AG09319 (cell line): Measurements from ENCODE around the gene ZNF358.

Experiments
- DNase-seq: peaks from one replicate; pipeline ENCODE4 v3.0.0-alpha.2; 2010; ENCODE audit warnings: low read depth; ENCODE audit errors: extremely low read depth
- TF ChIP-seq, protein P1 (sequence below): IDR thresholded peaks from 2 replicates; pipeline ENCODE4 v1.5.1; 2011; ENCODE audit warnings: low read depth, mild to moderate bottlenecking, inconsistent platforms, low read length, moderate library complexity

ZNF358 gene

DNA sequence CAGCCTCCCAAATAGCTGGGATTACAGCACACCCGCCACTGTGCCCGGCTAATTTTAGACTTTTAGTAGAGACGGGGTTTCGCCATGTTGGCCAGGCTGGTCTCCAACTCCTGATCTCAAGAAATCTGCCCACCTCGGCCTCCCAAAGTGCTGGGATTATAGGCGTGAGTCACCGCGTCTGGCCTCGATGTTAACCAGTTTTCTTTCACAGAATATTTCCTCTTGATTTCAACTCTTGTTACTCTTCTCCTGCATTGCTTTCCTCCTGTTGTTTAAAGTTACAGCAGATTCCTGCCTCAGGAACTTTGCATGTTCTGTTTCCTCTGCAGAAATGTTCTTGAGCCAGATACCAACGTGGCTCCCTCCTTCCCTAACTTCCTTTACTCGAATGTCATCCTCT, 23.3 kb upstream of the ZNF358 start:
- no peak for DNase-seq

DNA sequence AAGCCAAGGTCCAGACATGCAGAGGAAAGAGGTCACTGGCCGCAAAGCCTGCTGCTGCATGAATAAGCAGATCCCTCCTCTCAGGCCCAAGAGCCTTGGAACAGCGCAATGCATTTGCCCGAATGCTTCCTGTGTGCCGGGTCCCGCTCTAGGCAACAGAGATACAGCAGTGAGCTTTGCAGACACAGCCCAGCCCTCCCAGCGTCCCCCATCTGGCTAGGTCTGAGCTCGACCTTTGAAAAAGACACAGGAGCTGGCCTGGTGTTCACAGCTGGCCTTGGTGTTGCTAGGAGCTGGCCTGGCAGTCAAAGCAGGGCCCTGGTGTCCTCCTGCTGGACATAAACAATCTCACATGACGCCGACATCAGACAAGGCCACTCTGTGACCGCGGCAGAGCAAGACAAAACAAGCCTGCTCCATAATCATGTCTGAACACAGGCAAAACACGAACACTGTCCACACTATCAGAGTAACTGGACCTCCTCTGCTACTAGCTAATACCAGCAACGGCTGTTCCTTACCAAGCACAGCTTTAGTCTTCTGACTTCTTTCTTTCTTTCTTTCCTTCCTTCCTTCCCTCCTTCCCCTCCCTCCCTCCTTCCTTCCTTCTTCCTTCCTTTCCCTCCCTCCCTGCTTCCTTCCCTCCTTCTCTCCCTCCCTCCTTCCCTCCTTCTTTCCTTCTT, 21.3 kb upstream of the ZNF358 start:
- no peak for DNase-seq
- TF ChIP-seq, protein P1, sequence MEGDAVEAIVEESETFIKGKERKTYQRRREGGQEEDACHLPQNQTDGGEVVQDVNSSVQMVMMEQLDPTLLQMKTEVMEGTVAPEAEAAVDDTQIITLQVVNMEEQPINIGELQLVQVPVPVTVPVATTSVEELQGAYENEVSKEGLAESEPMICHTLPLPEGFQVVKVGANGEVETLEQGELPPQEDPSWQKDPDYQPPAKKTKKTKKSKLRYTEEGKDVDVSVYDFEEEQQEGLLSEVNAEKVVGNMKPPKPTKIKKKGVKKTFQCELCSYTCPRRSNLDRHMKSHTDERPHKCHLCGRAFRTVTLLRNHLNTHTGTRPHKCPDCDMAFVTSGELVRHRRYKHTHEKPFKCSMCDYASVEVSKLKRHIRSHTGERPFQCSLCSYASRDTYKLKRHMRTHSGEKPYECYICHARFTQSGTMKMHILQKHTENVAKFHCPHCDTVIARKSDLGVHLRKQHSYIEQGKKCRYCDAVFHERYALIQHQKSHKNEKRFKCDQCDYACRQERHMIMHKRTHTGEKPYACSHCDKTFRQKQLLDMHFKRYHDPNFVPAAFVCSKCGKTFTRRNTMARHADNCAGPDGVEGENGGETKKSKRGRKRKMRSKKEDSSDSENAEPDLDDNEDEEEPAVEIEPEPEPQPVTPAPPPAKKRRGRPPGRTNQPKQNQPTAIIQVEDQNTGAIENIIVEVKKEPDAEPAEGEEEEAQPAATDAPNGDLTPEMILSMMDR, result no peak

More for the DNA sequence above, 23.3 kb upstream of the ZNF358 start:
- TF ChIP-seq, protein P1, result no peak

DNA sequence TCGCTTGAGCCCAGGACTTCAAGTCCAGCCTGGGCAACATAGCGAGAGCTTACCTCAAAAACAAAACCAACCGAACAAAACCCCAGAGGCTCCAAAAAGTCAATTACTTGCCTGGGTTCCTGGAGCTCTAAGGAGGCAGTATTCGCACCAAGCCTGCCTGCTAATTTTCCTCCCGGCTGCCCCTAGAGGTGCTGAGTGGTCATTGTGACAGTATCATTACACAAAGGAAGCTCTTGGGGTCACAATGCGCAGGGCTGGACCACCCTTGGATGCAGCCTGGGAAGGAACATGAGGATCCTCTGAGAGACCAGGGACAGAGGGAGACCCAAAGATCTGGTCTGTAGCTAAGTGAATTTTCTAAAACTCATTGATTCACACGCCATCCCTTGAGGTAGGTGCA, 18.6 kb upstream of the ZNF358 start:
- TF ChIP-seq, protein P1, result peak; percentile 33
- DNase-seq, result no peak

DNA sequence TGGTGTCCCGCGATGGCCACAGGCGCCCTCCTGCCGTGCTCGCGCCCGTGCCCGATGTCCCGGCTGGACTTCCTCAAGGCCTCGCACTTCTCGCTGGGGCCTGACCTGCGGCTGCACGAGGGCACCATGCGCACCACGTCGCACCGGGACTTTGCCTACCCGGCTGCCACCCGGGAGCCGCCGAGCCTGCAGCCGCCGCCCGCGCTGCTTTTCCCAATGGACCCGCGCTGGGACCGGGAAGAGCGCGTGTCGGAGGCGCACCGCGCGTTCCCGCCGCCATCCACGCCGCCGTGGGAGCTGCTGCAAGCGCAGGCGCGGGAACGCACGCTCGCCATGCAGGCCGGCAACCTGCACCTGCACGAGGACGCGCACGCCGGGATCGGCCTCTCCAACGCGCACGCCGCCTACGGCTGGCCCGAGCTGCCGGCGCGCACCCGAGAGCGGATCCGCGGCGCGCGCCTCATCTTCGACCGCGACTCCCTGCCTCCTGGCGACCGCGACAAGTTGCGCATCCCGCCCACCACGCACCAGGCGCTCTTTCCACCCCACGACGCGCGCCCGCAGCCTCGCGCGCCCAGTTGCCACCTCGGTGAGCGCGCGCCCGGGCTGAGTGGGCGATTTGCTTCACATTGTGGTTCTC, 15.0 kb upstream of the ZNF358 start:
- TF ChIP-seq, protein P1, result no peak
- DNase-seq, result no peak

DNA sequence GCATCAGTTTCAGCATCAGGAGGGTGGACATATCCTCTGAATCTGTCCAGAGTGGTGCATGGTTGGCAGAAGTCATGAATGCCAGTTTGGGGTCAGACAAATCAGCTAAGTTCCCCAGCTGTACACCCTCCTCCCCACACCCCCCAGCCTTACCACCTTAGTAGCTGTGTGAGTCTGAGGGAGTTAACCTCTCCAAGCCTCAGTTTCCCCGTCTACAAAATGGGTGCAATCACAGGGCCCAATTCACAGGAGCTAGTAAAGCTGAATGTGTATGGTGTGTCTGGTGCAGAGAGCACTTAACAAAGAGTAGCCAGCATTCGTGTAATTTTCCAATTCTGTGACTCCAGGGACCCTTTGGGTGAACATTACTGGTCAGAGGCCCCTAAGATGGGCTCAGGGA, 13.4 kb upstream of the ZNF358 start:
- TF ChIP-seq, protein P1, result no peak
- DNase-seq, result no peak

DNA sequence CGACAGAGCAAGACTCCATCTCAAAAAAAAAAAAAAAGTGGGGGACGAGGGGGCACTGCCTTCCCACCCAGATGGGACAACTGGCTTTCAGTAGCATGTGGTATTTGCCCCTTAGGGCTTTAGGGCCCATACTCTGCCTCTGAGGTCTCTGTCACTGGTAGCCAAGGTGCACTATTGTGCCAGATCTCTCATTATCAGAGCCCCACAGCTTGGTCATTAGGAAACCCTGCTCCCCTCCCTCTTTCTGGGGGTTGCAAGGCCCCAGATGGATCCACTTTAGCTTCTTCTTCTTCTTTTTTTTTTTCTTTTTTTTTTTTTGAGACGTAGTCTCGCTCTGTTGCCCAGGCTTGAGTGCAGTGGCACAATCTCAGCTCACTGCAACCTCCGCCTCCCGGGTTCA, 11.2 kb upstream of the ZNF358 start:
- TF ChIP-seq, protein P1, result no peak
- no peak for DNase-seq

DNA sequence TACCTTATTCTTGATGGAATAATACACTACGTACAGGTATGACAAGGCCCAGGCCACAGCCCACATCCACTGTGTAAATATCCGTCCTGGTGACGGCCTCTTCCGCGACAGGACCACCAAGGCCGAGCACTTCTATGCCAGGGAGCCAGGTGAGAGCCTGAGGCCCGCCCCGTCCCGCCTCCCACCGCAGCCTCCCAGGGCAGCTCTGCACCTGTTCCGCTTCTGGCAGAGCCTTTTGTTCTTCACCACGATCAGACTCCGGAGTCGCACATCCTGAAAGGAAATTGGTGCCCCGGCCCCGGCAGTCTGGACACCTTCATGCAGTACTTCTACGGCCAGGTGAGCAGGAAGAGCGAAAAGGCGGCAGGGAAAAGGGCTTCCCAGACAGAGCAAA, 10.6 kb upstream of the ZNF358 start:
- DNase-seq, result no peak

More for the DNA sequence above, 10.6 kb upstream of the ZNF358 start:
- TF ChIP-seq, protein P1, result no peak
